Muscle layer of colon (tissue), 2 donors: Measurements from ENCODE around the gene PDPR.
"Not testable (repeated sequence)": the region's sequence is repeated elsewhere in the genome, so short reads cannot be mapped to it uniquely, and the experiment has no call there.

Experiments
- H3K27ac ChIP-seq: one replicate; pipeline ENCODE4 v1.7.0; 2013; ENCODE audit warnings: low read depth, mild to moderate bottlenecking, low read length, moderate library complexity
- H3K27me3 ChIP-seq, 2 donors: one replicate each; pipeline ENCODE4 v1.7.0; 2013; ENCODE audit warnings: low read length in 2 of 2, mild to moderate bottlenecking in 2 of 2; ENCODE audit not compliant: insufficient read depth in 2 of 2, control insufficient read depth in 1 of 2
- H3K36me3 ChIP-seq: one replicate; pipeline ENCODE4 v1.7.0; 2013; ENCODE audit warnings: mild to moderate bottlenecking, low read length; ENCODE audit not compliant: insufficient read depth
- H3K4me1 ChIP-seq: one replicate; pipeline ENCODE4 v1.7.0; 2013; ENCODE audit warnings: mild to moderate bottlenecking, low read length; ENCODE audit not compliant: insufficient read depth
- H3K4me3 ChIP-seq, 2 donors: one replicate each; pipeline ENCODE4 v1.7.0; 2013; ENCODE audit warnings: low read length in 2 of 2, low read depth in 1 of 2, mild to moderate bottlenecking in 1 of 2, moderate library complexity in 1 of 2
- H3K9ac ChIP-seq: one replicate; pipeline ENCODE4 v1.7.0; 2013; ENCODE audit warnings: low read length
- H3K9me3 ChIP-seq: one replicate; pipeline ENCODE4 v1.7.0; 2013; ENCODE audit warnings: mild to moderate bottlenecking, low read length
- donor health status: abdominal sarcoma.
- donor health status: Adenocarcinoma of cecum.

PDPR gene

DNA sequence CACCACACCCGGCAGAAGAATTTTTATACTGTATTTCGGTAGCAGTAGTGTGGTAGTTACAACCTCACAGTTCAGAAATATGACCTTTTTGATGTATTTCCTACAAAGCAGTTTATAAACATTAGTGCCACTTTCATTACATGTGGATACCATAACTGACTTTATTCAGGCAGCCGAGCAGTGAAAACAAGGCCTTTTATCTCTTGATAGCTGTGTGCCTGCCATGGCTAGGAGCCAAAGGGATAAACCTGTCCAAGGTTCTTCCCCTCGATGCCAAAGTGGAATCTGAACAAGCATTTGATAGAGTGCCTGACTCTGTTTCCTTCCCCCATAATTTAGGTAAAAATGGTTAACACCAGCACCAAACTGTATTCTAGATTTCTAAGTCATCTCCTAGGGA is 23.0 kb upstream of the PDPR start:
- not testable (repeated sequence) for H3K27me3 ChIP-seq, H3K9ac ChIP-seq, H3K27ac ChIP-seq, H3K4me1 ChIP-seq, H3K4me3 ChIP-seq, H3K36me3 ChIP-seq, H3K9me3 ChIP-seq

DNA sequence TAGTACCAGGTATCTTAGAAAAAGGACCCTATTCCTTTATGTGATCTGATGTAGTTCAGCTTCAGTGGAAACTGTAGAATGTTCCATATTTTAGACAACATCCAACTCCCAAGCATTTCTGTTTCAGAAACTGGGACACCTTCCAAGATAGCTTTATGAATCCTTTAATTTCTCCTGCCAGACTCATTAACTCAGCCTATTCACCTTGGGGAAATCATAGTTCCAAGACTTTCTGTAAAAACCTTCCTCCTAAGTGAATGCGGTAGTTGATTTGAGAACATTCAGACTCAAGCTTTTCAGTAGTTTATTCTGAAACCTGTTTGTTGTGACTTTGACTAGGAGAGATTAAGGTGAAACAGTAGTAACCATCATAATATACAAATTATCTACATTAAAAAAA is 20.0 kb upstream of the PDPR start:
- H3K27me3 ChIP-seq, H3K27ac ChIP-seq, H3K9me3 ChIP-seq, H3K36me3 ChIP-seq, H3K4me3 ChIP-seq, H3K4me1 ChIP-seq, H3K9ac ChIP-seq: not testable (repeated sequence)

GRCh38 chr16:70109583-70110279 is 4.4 kb upstream of the PDPR start:
- not testable (repeated sequence) for H3K4me1 ChIP-seq, H3K9me3 ChIP-seq, H3K27ac ChIP-seq, H3K9ac ChIP-seq, H3K27me3 ChIP-seq, H3K36me3 ChIP-seq, H3K4me3 ChIP-seq

- not testable (repeated sequence) for H3K27ac ChIP-seq, H3K27me3 ChIP-seq, H3K36me3 ChIP-seq, H3K4me1 ChIP-seq, H3K9me3 ChIP-seq, H3K4me3 ChIP-seq, H3K9ac ChIP-seq
These were observed 2.0 kb upstream of the PDPR start for GRCh38 chr16:70112162-70112561.

GRCh38 chr16:70113599-70113981 is 542 bp upstream of the PDPR start:
- H3K4me3 ChIP-seq, H3K4me1 ChIP-seq, H3K27ac ChIP-seq: not testable (repeated sequence)

DNA sequence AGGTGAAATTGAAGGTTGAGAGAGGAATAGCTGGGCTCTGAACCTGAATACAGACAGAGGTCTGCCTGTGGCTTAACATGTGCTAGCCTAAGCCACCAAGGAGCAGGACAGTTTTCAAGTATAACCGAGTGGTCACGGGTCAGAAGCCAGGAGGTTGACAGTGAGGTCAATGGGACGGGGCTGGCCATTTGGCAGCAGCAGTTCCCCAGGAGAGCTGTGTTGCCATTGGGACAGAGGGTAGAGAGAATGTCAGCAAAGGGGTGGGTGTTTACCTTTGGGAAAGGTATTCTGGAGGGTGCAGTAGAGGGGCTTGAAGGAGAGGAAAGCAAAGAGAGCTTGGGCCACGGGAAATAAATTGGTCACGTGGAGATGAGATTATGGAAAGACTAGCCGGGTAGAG is 4.2 kb downstream of the PDPR start:
- not testable (repeated sequence) for H3K9ac ChIP-seq, H3K27me3 ChIP-seq, H3K27ac ChIP-seq, H3K4me1 ChIP-seq, H3K9me3 ChIP-seq, H3K4me3 ChIP-seq, H3K36me3 ChIP-seq

More at GRCh38 chr16:70113599-70113981, 542 bp upstream of the PDPR start:
- not testable (repeated sequence) for H3K36me3 ChIP-seq, H3K9ac ChIP-seq, H3K27me3 ChIP-seq, H3K9me3 ChIP-seq

GRCh38 chr16:70118776-70119175 is 4.6 kb downstream of the PDPR start:
- H3K9ac ChIP-seq, H3K4me3 ChIP-seq, H3K9me3 ChIP-seq, H3K27me3 ChIP-seq, H3K4me1 ChIP-seq, H3K27ac ChIP-seq, H3K36me3 ChIP-seq: not testable (repeated sequence)

GRCh38 chr16:70120398-70120797 is 6.3 kb downstream of the PDPR start:
- H3K36me3 ChIP-seq, H3K27me3 ChIP-seq, H3K27ac ChIP-seq, H3K4me3 ChIP-seq, H3K9me3 ChIP-seq, H3K9ac ChIP-seq, H3K4me1 ChIP-seq: not testable (repeated sequence)

- H3K36me3 ChIP-seq, H3K4me1 ChIP-seq, H3K4me3 ChIP-seq, H3K27ac ChIP-seq, H3K9me3 ChIP-seq, H3K27me3 ChIP-seq, H3K9ac ChIP-seq: not testable (repeated sequence)
These were observed 9.7 kb downstream of the PDPR start for GRCh38 chr16:70123822-70124221.

- not testable (repeated sequence) for H3K9ac ChIP-seq, H3K27ac ChIP-seq, H3K4me1 ChIP-seq, H3K9me3 ChIP-seq, H3K4me3 ChIP-seq, H3K27me3 ChIP-seq, H3K36me3 ChIP-seq
These were observed 12.1 kb downstream of the PDPR start for GRCh38 chr16:70126226-70126625.

DNA sequence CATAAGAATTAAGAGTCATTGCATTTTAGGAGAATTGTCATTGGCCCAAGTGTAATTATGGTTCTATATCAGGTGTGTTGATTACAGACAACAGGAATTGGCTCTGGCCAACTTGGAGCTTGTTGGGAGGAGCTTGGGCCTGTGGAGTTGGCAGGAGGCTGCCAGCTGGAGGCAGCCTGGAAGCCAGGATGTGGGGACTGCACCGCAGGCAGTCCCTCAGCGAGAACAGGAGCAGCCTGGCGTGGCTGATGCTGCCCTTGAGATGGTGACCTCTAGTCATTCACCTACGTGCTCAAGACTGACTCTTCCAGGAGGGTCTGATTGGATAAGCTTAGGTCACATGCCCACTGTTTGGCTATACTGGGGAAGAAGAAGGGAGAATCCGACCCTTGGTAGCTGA is 13.6 kb downstream of the PDPR start:
- not testable (repeated sequence) for H3K9me3 ChIP-seq, H3K9ac ChIP-seq, H3K27ac ChIP-seq, H3K4me1 ChIP-seq, H3K27me3 ChIP-seq, H3K4me3 ChIP-seq, H3K36me3 ChIP-seq

- not testable (repeated sequence) for H3K27me3 ChIP-seq, H3K4me1 ChIP-seq, H3K27ac ChIP-seq, H3K9me3 ChIP-seq, H3K4me3 ChIP-seq, H3K9ac ChIP-seq, H3K36me3 ChIP-seq
These were observed 14.7 kb downstream of the PDPR start for GRCh38 chr16:70128844-70129243.
